CD1c-positive myeloid dendritic cell (primary cell): ENCODE data around the gene SH3PXD2A.
"Not testable (repeated sequence)": the region's sequence is repeated elsewhere in the genome, so short reads cannot be mapped to it uniquely, and the experiment has no call there.

Source experiments
- DNase-seq: peaks from one replicate; pipeline ENCODE4 v3.0.0-alpha.2; 2016; ENCODE audit errors: extremely low spot score

Gene SH3PXD2A

GRCh38 chr10:103620891-103621782 is 234.2 kb downstream of the SH3PXD2A start:
- no peak for DNase-seq

- no peak for DNase-seq
These were observed 235.0 kb downstream of the SH3PXD2A start for GRCh38 chr10:103620352-103620740.

GRCh38 chr10:103619424-103620351 is 235.7 kb downstream of the SH3PXD2A start:
- DNase-seq: no peak

- peak; percentile 20 for DNase-seq
These were observed 236.6 kb downstream of the SH3PXD2A start for GRCh38 chr10:103618575-103619423.

GRCh38 chr10:103617602-103618385 is 237.6 kb downstream of the SH3PXD2A start:
- DNase-seq: no peak

GRCh38 chr10:103616705-103617601 is 238.4 kb downstream of the SH3PXD2A start:
- peak; percentile 53 for DNase-seq

GRCh38 chr10:103614306-103615158 is 240.8 kb downstream of the SH3PXD2A start:
- DNase-seq: no peak

GRCh38 chr10:103613616-103614015 is 241.8 kb downstream of the SH3PXD2A start:
- no peak for DNase-seq

GRCh38 chr10:103612462-103613365 is 242.7 kb downstream of the SH3PXD2A start:
- peak; percentile 86 for DNase-seq

- DNase-seq: no peak
These were observed 244.4 kb downstream of the SH3PXD2A start for GRCh38 chr10:103610921-103611511.

GRCh38 chr10:103610083-103610472 is 245.3 kb downstream of the SH3PXD2A start:
- DNase-seq: no peak

- no peak for DNase-seq
These were observed 245.9 kb downstream of the SH3PXD2A start for GRCh38 chr10:103609231-103610082.

- DNase-seq: not testable (repeated sequence)
These were observed 247.3 kb downstream of the SH3PXD2A start for GRCh38 chr10:103608056-103608455.

GRCh38 chr10:103607051-103607450 is 248.3 kb downstream of the SH3PXD2A start:
- not testable (repeated sequence) for DNase-seq

GRCh38 chr10:103606097-103606438 is 249.3 kb downstream of the SH3PXD2A start:
- DNase-seq: not testable (repeated sequence)

GRCh38 chr10:103605359-103606096 is 249.8 kb downstream of the SH3PXD2A start:
- peak; percentile 62 for DNase-seq
